Large intestine (tissue), 3 donors: ENCODE measurements around the gene NFATC1. TPM values are rescaled to one million over a fixed set of nuclear protein-coding genes. Genes with fewer than 3 reads are reported as not detected.

ENCODE experiments used
- DNase-seq, 2 donors: peaks; one replicate each; pipeline versions ENCODE4 v3.0.0 to v3.0.0-alpha.2; 2013
- H3K27ac ChIP-seq: one replicate; pipeline ENCODE4 v1.5.1; 2013; ENCODE audit warnings: low read length
- H3K27me3 ChIP-seq: 2 replicates; pipeline ENCODE4 v1.6.1; 2013; ENCODE audit warnings: low read length; ENCODE audit not compliant: control insufficient read depth, insufficient read depth
- H3K36me3 ChIP-seq: 2 replicates; pipeline ENCODE4 v1.6.1; 2013; ENCODE audit warnings: low read length; ENCODE audit not compliant: control insufficient read depth, insufficient read depth
- H3K4me1 ChIP-seq: one replicate; pipeline ENCODE4 v1.6.1; 2013; ENCODE audit warnings: low read length; ENCODE audit not compliant: control insufficient read depth, insufficient read depth
- H3K4me3 ChIP-seq: one replicate; pipeline ENCODE4 v1.5.1; 2013; ENCODE audit warnings: low read length
- H3K9me3 ChIP-seq: one replicate; pipeline ENCODE4 v1.6.1; 2013; ENCODE audit warnings: mild to moderate bottlenecking, low read depth, low read length, moderate library complexity; ENCODE audit not compliant: control insufficient read depth
- WGBS: methylation state at CpG from one replicate; pipeline ENCODE4 v1.1.5; 2013; ENCODE audit warnings: low lambda C conversion rate; ENCODE audit not compliant: insufficient coverage; 5-methylcytosine and 5-hydroxymethylcytosine counted together
- polyA plus RNA-seq: library from polyadenylated mRNA; unstranded; fragments of 120-200 nt; gene quantifications from one replicate; pipeline ENCODE4 v1.2.1, GENCODE V29; 2013

The NFATC1 gene
- polyA plus RNA-seq, 1 donor: 6.9 TPM

GRCh38 chr18:79559436-79559835 is 163.7 kb downstream of the NFATC1 start:
- no peak overlapping the region for H3K27ac ChIP-seq
- H3K9me3 ChIP-seq: peaks cover 22% of the 10 kb centered on the region
- no peak overlapping the region for H3K4me3 ChIP-seq
- no peaks in the 10 kb centered on the region for H3K36me3 ChIP-seq
- WGBS: no CpG with 5 or more reads among the region's 15 CpGs
- DNase-seq: no peak
- no peaks in the 10 kb centered on the region for H3K4me1 ChIP-seq
- H3K27me3 ChIP-seq: no peaks in the 10 kb centered on the region

- H3K27me3 ChIP-seq: no peaks in the 10 kb centered on the region
- no peaks in the 10 kb centered on the region for H3K4me1 ChIP-seq
- H3K27ac ChIP-seq: no peak overlapping the region
- no peak for DNase-seq
- WGBS: no CpG with 5 or more reads among the region's 34 CpGs
- no peaks in the 10 kb centered on the region for H3K36me3 ChIP-seq
- H3K4me3 ChIP-seq: no peak overlapping the region
- peaks cover 22% of the 10 kb centered on the region for H3K9me3 ChIP-seq
Measured at GRCh38 chr18:79560042-79560860, 164.5 kb downstream of the NFATC1 start.

GRCh38 chr18:79560861-79561210 is 165.1 kb downstream of the NFATC1 start:
- Histone ChIP-seq H3K36me3 (no peaks in the 10 kb centered on the region), H3K4me3 (no peak overlapping the region), H3K27ac (no peak overlapping the region), H3K27me3 (no peaks in the 10 kb centered on the region), H3K9me3 (peaks cover 21% of the 10 kb centered on the region), H3K4me1 (no peaks in the 10 kb centered on the region)
- no peak for DNase-seq
- WGBS: no CpG with 5 or more reads among the region's 5 CpGs

DNA sequence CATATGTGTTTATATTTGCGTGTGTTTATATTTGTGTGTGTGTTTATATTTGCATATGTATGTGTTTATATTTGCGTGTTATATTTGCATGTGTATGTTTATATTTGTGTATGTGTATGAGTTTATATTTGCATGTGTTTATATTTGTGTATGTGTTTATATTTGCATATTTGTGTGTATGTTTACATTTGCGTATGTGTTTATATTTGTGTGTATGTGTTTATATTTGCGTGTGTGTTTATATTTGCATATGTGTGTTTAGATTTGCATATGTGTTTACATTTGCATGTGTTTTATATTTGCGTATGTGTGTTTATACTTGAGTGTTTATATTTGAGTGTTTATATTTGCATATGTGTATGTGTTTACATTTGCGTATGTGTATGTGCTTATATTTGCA is 168.2 kb downstream of the NFATC1 start:
- Histone ChIP-seq H3K4me3 (no peak overlapping the region), H3K4me1 (peaks cover 4% of the 10 kb centered on the region), H3K27me3 (peaks cover 4% of the 10 kb centered on the region), H3K27ac (no peak overlapping the region), H3K36me3 (no peaks in the 10 kb centered on the region), H3K9me3 (peaks cover 16% of the 10 kb centered on the region)
- no peak for DNase-seq
- 88% methylated on average over 2 of the region's 6 CpGs for WGBS

- Histone ChIP-seq H3K9me3 (peaks cover 11% of the 10 kb centered on the region), H3K27ac (no peak overlapping the region), H3K4me3 (no peak overlapping the region), H3K36me3 (no peaks in the 10 kb centered on the region), H3K4me1 (peaks cover 4% of the 10 kb centered on the region), H3K27me3 (peaks cover 7% of the 10 kb centered on the region)
- no peak for DNase-seq
- 80% methylated on average over 1 of the region's 6 CpGs for WGBS
Measured at GRCh38 chr18:79564441-79564840, 168.7 kb downstream of the NFATC1 start.

- no peak for DNase-seq
- Histone ChIP-seq H3K27me3 (peaks cover 12% of the 10 kb centered on the region), H3K36me3 (no peaks in the 10 kb centered on the region), H3K4me1 (peaks cover 4% of the 10 kb centered on the region), H3K4me3 (no peak overlapping the region), H3K9me3 (peaks cover 9% of the 10 kb centered on the region), H3K27ac (no peak overlapping the region)
- WGBS: no CpG with 5 or more reads among the region's 24 CpGs
Measured at GRCh38 chr18:79566771-79567431, 171.2 kb downstream of the NFATC1 start.

- peaks cover 4% of the 10 kb centered on the region for H3K4me1 ChIP-seq
- H3K4me3 ChIP-seq: no peak overlapping the region
- peaks cover 11% of the 10 kb centered on the region for H3K9me3 ChIP-seq
- WGBS: no CpG with 5 or more reads among the region's 28 CpGs
- peak; percentile 27 to 30 for DNase-seq
- no peaks in the 10 kb centered on the region for H3K36me3 ChIP-seq
- peak overlapping the region; percentile 44 for H3K27ac ChIP-seq
- H3K27me3 ChIP-seq: peaks cover 12% of the 10 kb centered on the region
Measured at GRCh38 chr18:79567481-79568147, 171.9 kb downstream of the NFATC1 start.

DNA sequence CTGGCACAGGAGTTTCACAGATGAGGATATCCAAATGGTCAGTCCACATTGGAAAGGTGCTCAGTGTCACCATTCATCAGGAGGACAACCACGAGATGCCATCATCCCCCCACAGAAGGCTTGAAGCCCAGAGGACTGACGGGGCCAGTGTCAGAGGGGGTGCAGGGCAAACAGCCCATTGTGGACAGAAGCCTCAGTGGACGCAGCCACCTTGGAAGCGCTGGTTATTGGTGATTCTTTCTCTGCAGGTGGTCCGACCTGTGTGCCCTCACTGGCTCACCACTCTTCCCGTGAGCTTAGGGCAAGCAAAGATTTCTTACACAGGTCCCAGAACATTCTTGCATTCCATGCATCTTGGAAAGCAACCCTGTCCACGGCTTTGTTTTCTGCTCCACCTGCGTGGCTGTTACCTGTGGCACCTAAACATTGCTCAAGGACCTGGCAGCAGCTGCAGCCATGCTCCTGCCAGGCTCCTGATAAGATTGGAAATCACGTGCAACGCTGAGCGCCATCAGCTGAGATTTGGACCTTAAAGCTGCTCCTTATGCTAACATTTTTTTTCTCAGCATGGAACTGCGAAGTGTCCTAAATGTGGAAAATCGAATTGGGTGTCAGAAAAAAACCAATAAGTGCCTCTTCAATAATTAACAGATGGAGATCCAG is 172.9 kb downstream of the NFATC1 start:
- Histone ChIP-seq H3K36me3 (no peaks in the 10 kb centered on the region), H3K27ac (no peak overlapping the region), H3K4me1 (peaks cover 4% of the 10 kb centered on the region), H3K4me3 (no peak overlapping the region), H3K27me3 (peaks cover 12% of the 10 kb centered on the region), H3K9me3 (peaks cover 16% of the 10 kb centered on the region)
- DNase-seq: no peak
- 80% methylated on average over 1 of the region's 13 CpGs for WGBS

DNA sequence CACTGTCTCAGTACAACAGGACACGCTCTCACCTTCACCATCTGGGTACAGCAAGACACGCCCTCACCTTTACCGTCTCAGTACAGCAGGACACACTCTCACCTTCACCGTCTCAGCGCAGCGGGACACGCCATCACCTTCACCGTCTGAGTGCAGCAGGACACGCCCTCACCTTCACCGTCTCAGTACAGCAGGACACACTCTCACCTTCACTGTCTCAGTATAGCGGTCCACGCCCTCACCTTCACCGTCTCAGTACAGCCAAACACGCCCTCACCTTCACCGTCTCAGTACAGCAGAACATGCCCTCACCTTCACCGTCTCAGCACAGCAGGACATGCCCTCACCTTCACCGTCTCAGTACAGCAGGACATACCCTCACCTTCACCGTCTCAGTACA is 174.0 kb downstream of the NFATC1 start:
- 45% methylated on average over 2 of the region's 18 CpGs for WGBS
- H3K9me3 ChIP-seq: peaks cover 18% of the 10 kb centered on the region
- peaks cover 12% of the 10 kb centered on the region for H3K27me3 ChIP-seq
- no peak overlapping the region for H3K27ac ChIP-seq
- H3K4me3 ChIP-seq: no peak overlapping the region
- no peak for DNase-seq
- peaks cover 4% of the 10 kb centered on the region for H3K4me1 ChIP-seq
- H3K36me3 ChIP-seq: no peaks in the 10 kb centered on the region
